ENCODE data around the gene C16orf87.

The C16orf87 gene

GRCh38 chr16:46848768-46849764 lies 18.1 kb upstream of the C16orf87 start:
- no peak overlapping the region for H3K4me2 ChIP-seq (ENCODE audit: low read length, poor library complexity, severe bottlenecking)

DNA sequence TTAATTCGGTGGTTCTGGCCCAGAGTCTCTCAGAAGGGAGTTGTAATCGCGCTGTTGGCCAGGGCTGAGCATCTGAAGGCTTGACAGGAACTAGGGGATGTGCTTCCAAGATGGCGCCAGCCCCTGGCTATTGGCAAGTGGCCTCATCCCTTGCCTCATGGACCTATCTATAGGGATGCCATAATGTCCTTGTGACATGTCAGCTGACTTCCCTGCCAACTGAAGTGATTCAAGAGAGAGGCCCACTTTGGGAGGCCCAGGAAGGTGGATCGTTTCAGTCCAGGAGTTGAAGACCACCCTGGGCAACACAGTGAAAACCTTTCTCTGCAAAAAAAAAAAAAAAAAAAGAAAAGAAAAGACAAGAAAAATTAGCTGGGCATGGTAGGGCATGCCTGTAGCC lies 15.0 kb upstream of the C16orf87 start:
- H3K9me3 ChIP-seq (ENCODE audit: control insufficient read depth, low read length) = no peaks in the 10 kb centered on the region
- no peaks in the 10 kb centered on the region for H3K79me1 ChIP-seq (replicated peaks; ENCODE audit: low read length, poor library complexity, severe bottlenecking)
- no peak overlapping the region for H4K91ac ChIP-seq (ENCODE audit: low read length)
- H3K14ac ChIP-seq (ENCODE audit: low read length in 2 of 2) = no peak overlapping the region
- H3K27ac ChIP-seq (ENCODE audit: low read length, poor library complexity, severe bottlenecking) = no peak overlapping the region
- 95% methylated on average over 5 of the region's 5 CpGs for WGBS
- H2BK120ac ChIP-seq (ENCODE audit: low read depth, low read length) = no peak overlapping the region
- no peak overlapping the region for H3K4me3 ChIP-seq (ENCODE audit: insufficient read depth in 1 of 2, low read depth in 1 of 2, low read length in 2 of 2)
- no peak overlapping the region for H3K4ac ChIP-seq (ENCODE audit: low read depth in 1 of 2, low read length in 2 of 2)
- H3K4me1 ChIP-seq (ENCODE audit: control insufficient read depth, insufficient read depth, low read depth, low read length) = peaks cover 2% of the 10 kb centered on the region
- H2AK5ac ChIP-seq (ENCODE audit: low read length, severe bottlenecking) = no peak overlapping the region
- no peak overlapping the region for H2BK15ac ChIP-seq (ENCODE audit: low read depth, poor library complexity, severe bottlenecking)
- H3K18ac ChIP-seq (ENCODE audit: low read depth in 1 of 2, low read length in 2 of 2) = no peak overlapping the region
- H3K23ac ChIP-seq (ENCODE audit: low read length in 2 of 2) = no peak overlapping the region
- H2BK5ac ChIP-seq (ENCODE audit: low read depth, low read length, poor library complexity, severe bottlenecking) = no peak overlapping the region
- peaks cover 0 to 18% of the 10 kb centered on the region in 2 experiments for H3K27me3 ChIP-seq (ENCODE audit: control insufficient read depth in 1 of 2, insufficient read depth in 1 of 2, low read length in 2 of 2)
- no peaks in the 10 kb centered on the region for H3K36me3 ChIP-seq (ENCODE audit: control insufficient read depth in 1 of 2, insufficient read depth in 2 of 2, low read depth in 1 of 2, low read length in 2 of 2)
- H4K8ac ChIP-seq (ENCODE audit: low read length) = no peak overlapping the region
- H2BK12ac ChIP-seq (ENCODE audit: low read length in 2 of 2) = no peak overlapping the region
- H2AFZ ChIP-seq (ENCODE audit: low read depth, low read length) = no peak overlapping the region
- no peak overlapping the region for H3K9ac ChIP-seq (ENCODE audit: low read length)
- DNase-seq = no peak
- H3K4me2 ChIP-seq (ENCODE audit: low read length, poor library complexity, severe bottlenecking) = no peak overlapping the region

More at GRCh38 chr16:46848768-46849764, 18.1 kb upstream of the C16orf87 start:
- H2AFZ ChIP-seq (ENCODE audit: low read depth, low read length) = no peak overlapping the region
- no peaks in the 10 kb centered on the region for H3K9me3 ChIP-seq (ENCODE audit: control insufficient read depth, low read length)
- H2BK12ac ChIP-seq (ENCODE audit: low read length in 2 of 2) = no peak overlapping the region
- H3K4me3 ChIP-seq (ENCODE audit: insufficient read depth in 1 of 2, low read depth in 1 of 2, low read length in 2 of 2) = no peak overlapping the region
- no peak overlapping the region for H2AK5ac ChIP-seq (ENCODE audit: low read length, severe bottlenecking)
- H2BK120ac ChIP-seq (ENCODE audit: low read depth, low read length) = no peak overlapping the region
- no peak overlapping the region for H3K9ac ChIP-seq (ENCODE audit: low read length)
- H4K8ac ChIP-seq (ENCODE audit: low read length) = no peak overlapping the region
- WGBS = 55% methylated on average over 1 of the region's 5 CpGs
- no peak overlapping the region for H4K91ac ChIP-seq (ENCODE audit: low read length)
- no peak overlapping the region for H3K27ac ChIP-seq (ENCODE audit: low read length, poor library complexity, severe bottlenecking)
- no peaks in the 10 kb centered on the region for H3K79me1 ChIP-seq (replicated peaks; ENCODE audit: low read length, poor library complexity, severe bottlenecking)
- no peaks in the 10 kb centered on the region for H3K36me3 ChIP-seq (ENCODE audit: control insufficient read depth in 1 of 2, insufficient read depth in 2 of 2, low read depth in 1 of 2, low read length in 2 of 2)
- no peak overlapping the region for H3K18ac ChIP-seq (ENCODE audit: low read depth in 1 of 2, low read length in 2 of 2)
- DNase-seq = no peak
- H3K4ac ChIP-seq (ENCODE audit: low read depth in 1 of 2, low read length in 2 of 2) = no peak overlapping the region
- H2BK5ac ChIP-seq (ENCODE audit: low read depth, low read length, poor library complexity, severe bottlenecking) = no peak overlapping the region
- peaks cover 2% of the 10 kb centered on the region for H3K4me1 ChIP-seq (ENCODE audit: control insufficient read depth, insufficient read depth, low read depth, low read length)
- H3K27me3 ChIP-seq (ENCODE audit: control insufficient read depth in 1 of 2, insufficient read depth in 1 of 2, low read length in 2 of 2) = peaks cover 0 to 13% of the 10 kb centered on the region in 2 experiments
- no peak overlapping the region for H3K14ac ChIP-seq (ENCODE audit: low read length in 2 of 2)
- H2BK15ac ChIP-seq (ENCODE audit: low read depth, poor library complexity, severe bottlenecking) = no peak overlapping the region
- H3K23ac ChIP-seq (ENCODE audit: low read length in 2 of 2) = no peak overlapping the region

DNA sequence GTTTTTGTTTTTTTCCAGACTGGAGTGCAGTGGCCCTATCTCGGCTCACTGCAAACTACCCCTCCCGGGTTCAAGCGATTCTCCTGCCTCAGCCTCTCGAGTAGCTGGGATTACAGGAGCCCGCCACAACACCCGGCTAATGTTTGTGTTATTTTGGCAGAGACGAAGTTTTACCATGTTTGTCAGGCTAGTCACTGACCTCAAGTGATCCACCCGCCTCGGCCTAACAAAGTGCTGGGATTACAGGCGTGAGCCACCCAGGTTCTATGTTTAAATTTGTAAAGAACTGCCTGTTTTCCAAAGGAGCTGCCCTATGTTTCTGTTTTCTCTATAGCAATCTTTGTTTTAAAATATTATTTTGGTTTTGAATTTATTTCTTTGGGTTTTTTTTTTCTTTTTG lies 13.8 kb upstream of the C16orf87 start:
- H4K91ac ChIP-seq (ENCODE audit: low read length) = no peak overlapping the region
- H2BK5ac ChIP-seq (ENCODE audit: low read depth, low read length, poor library complexity, severe bottlenecking) = no peak overlapping the region
- H3K14ac ChIP-seq (ENCODE audit: low read length in 2 of 2) = no peak overlapping the region
- no peak overlapping the region for H2BK120ac ChIP-seq (ENCODE audit: low read depth, low read length)
- H3K4me3 ChIP-seq (ENCODE audit: insufficient read depth in 1 of 2, low read depth in 1 of 2, low read length in 2 of 2) = no peak overlapping the region
- no peak overlapping the region for H3K27ac ChIP-seq (ENCODE audit: low read length, poor library complexity, severe bottlenecking)
- no peak overlapping the region for H3K9ac ChIP-seq (ENCODE audit: low read length)
- H3K23ac ChIP-seq (ENCODE audit: low read length in 2 of 2) = no peak overlapping the region
- H3K4me2 ChIP-seq (ENCODE audit: low read length, poor library complexity, severe bottlenecking) = no peak overlapping the region
- no peaks in the 10 kb centered on the region for H3K79me1 ChIP-seq (replicated peaks; ENCODE audit: low read length, poor library complexity, severe bottlenecking)
- peaks cover 2% of the 10 kb centered on the region for H3K4me1 ChIP-seq (ENCODE audit: control insufficient read depth, insufficient read depth, low read depth, low read length)
- H2AK5ac ChIP-seq (ENCODE audit: low read length, severe bottlenecking) = no peak overlapping the region
- no peaks in the 10 kb centered on the region for H3K9me3 ChIP-seq (ENCODE audit: control insufficient read depth, low read length)
- no peak overlapping the region for H2AFZ ChIP-seq (ENCODE audit: low read depth, low read length)
- WGBS = 90% methylated on average over 10 of the region's 10 CpGs
- no peak overlapping the region for H2BK12ac ChIP-seq (ENCODE audit: low read length in 2 of 2)
- no peaks in the 10 kb centered on the region for H3K36me3 ChIP-seq (ENCODE audit: control insufficient read depth in 1 of 2, insufficient read depth in 2 of 2, low read depth in 1 of 2, low read length in 2 of 2)
- no peak overlapping the region for H3K4ac ChIP-seq (ENCODE audit: low read depth in 1 of 2, low read length in 2 of 2)
- no peak overlapping the region for H3K18ac ChIP-seq (ENCODE audit: low read depth in 1 of 2, low read length in 2 of 2)
- H2BK15ac ChIP-seq (ENCODE audit: low read depth, poor library complexity, severe bottlenecking) = no peak overlapping the region
- peaks cover 0 to 22% of the 10 kb centered on the region in 2 experiments for H3K27me3 ChIP-seq (ENCODE audit: control insufficient read depth in 1 of 2, insufficient read depth in 1 of 2, low read length in 2 of 2)
- DNase-seq = no peak
- H4K8ac ChIP-seq (ENCODE audit: low read length) = no peak overlapping the region

- Histone ChIP-seq H3K79me1 (replicated peaks; ENCODE audit: low read length, poor library complexity, severe bottlenecking) (no peaks in the 10 kb centered on the region), H2BK15ac (ENCODE audit: low read depth, poor library complexity, severe bottlenecking) (no peak overlapping the region), H3K9ac (ENCODE audit: low read length) (no peak overlapping the region), H3K9me3 (ENCODE audit: control insufficient read depth, low read length) (no peaks in the 10 kb centered on the region), H2BK120ac (ENCODE audit: low read depth, low read length) (no peak overlapping the region), H4K8ac (ENCODE audit: low read length) (no peak overlapping the region), H3K4me1 (ENCODE audit: control insufficient read depth, insufficient read depth, low read depth, low read length) (peaks cover 2% of the 10 kb centered on the region), H3K27ac (ENCODE audit: low read length, poor library complexity, severe bottlenecking) (no peak overlapping the region), H3K18ac (ENCODE audit: low read depth in 1 of 2, low read length in 2 of 2) (no peak overlapping the region), H2BK5ac (ENCODE audit: low read depth, low read length, poor library complexity, severe bottlenecking) (no peak overlapping the region), H2AFZ (ENCODE audit: low read depth, low read length) (no peak overlapping the region), H3K4me3 (ENCODE audit: insufficient read depth in 1 of 2, low read depth in 1 of 2, low read length in 2 of 2) (no peak overlapping the region), H2BK12ac (ENCODE audit: low read length in 2 of 2) (no peak overlapping the region), H3K27me3 (ENCODE audit: control insufficient read depth in 1 of 2, insufficient read depth in 1 of 2, low read length in 2 of 2) (peaks cover 0 to 21% of the 10 kb centered on the region in 2 experiments), H4K91ac (ENCODE audit: low read length) (no peak overlapping the region), H2AK5ac (ENCODE audit: low read length, severe bottlenecking) (no peak overlapping the region), H3K14ac (ENCODE audit: low read length in 2 of 2) (no peak overlapping the region), H3K4me2 (ENCODE audit: low read length, poor library complexity, severe bottlenecking) (no peak overlapping the region), H3K36me3 (ENCODE audit: control insufficient read depth in 1 of 2, insufficient read depth in 2 of 2, low read depth in 1 of 2, low read length in 2 of 2) (no peaks in the 10 kb centered on the region), H3K23ac (ENCODE audit: low read length in 2 of 2) (no peak overlapping the region), H3K4ac (ENCODE audit: low read depth in 1 of 2, low read length in 2 of 2) (no peak overlapping the region)
- DNase-seq = no peak
- 95% methylated on average over 70 of the region's 74 CpGs for WGBS
These were observed 13.1 kb upstream of the C16orf87 start for GRCh38 chr16:46843898-46844642.
